OCI-LY1 (cell line): ENCODE results near the gene HTT.

Source experiments
- H2AFZ ChIP-seq: fragments of 200-600 bp; sonication (generic), shearing (Covaris generic); 2 replicates; pipeline ENCODE4 v1.6.0; 2014; ENCODE audit warnings: antibody characterized with exemption, mild to moderate bottlenecking, low read length
- H3F3A ChIP-seq: fragments of 200-600 bp; sonication (generic), shearing (Covaris generic); 2 replicates; pipeline ENCODE4 v1.6.0; 2014; ENCODE audit warnings: mild to moderate bottlenecking, antibody characterized with exemption, low read length, moderate library complexity; ENCODE audit not compliant: insufficient read depth
- H3K27ac ChIP-seq: fragments of 200-600 bp; sonication (generic); 2 replicates; pipeline ENCODE4 v1.5.1; 2014; ENCODE audit warnings: low read length, mixed run types, mild to moderate bottlenecking, low read depth; ENCODE audit not compliant: poor library complexity, severe bottlenecking
- H3K27me3 ChIP-seq: fragments of 200-600 bp; sonication (generic); 2 replicates; pipeline ENCODE4 v1.6.0; 2014; ENCODE audit warnings: antibody characterized with exemption, mild to moderate bottlenecking, low read length, moderate library complexity; ENCODE audit not compliant: insufficient read depth
- H3K36me3 ChIP-seq: fragments of 200-600 bp; sonication (generic); 2 replicates; pipeline ENCODE4 v1.6.1; 2014; ENCODE audit warnings: mild to moderate bottlenecking, antibody characterized with exemption, low read length, moderate library complexity, mixed read lengths; ENCODE audit not compliant: insufficient read depth
- H3K4me1 ChIP-seq: fragments of 200-600 bp; sonication (generic); 2 replicates; pipeline ENCODE4 v1.5.1; 2014; ENCODE audit warnings: mild to moderate bottlenecking, low read length, moderate library complexity; ENCODE audit not compliant: insufficient read depth, severe bottlenecking
- H3K4me2 ChIP-seq: fragments of 200-600 bp; sonication (generic), shearing (Covaris generic); 2 replicates; pipeline ENCODE4 v1.6.1; 2014; ENCODE audit warnings: low read length
- H3K4me3 ChIP-seq: fragments of 200-600 bp; sonication (generic); 2 replicates; pipeline ENCODE4 v1.5.1; 2014; ENCODE audit warnings: low read length, low read depth, mild to moderate bottlenecking, mixed read lengths; ENCODE audit not compliant: poor library complexity, severe bottlenecking
- H3K79me2 ChIP-seq: fragments of 200-600 bp; shearing (Covaris generic); 2 replicates; pipeline ENCODE4 v1.6.1; 2016; ENCODE audit warnings: mixed run types, low read length, mixed read lengths; ENCODE audit not compliant: insufficient read depth
- H3K9ac ChIP-seq: fragments of 200-600 bp; sonication (generic), shearing (Covaris generic); 2 replicates; pipeline ENCODE4 v1.6.1; 2014; ENCODE audit warnings: mild to moderate bottlenecking, low read length, mixed read lengths
- H3K9me2 ChIP-seq: fragments of 200-600 bp; sonication (generic), shearing (Covaris generic); 2 replicates; pipeline ENCODE4 v1.6.1; 2014; ENCODE audit warnings: low read depth, mild to moderate bottlenecking, low read length, mixed read lengths
- H3K9me3 ChIP-seq: fragments of 200-600 bp; shearing (Covaris generic); 2 replicates; pipeline ENCODE4 v1.6.1; 2014; ENCODE audit warnings: low read length, mixed read lengths
- H4K20me1 ChIP-seq: fragments of 200-600 bp; sonication (generic), shearing (Covaris generic); 2 replicates; pipeline ENCODE4 v1.6.0; 2016; ENCODE audit warnings: mild to moderate bottlenecking, low read length; ENCODE audit not compliant: insufficient read depth
- CTCF ChIP-seq: fragments of 200-600 bp; sonication (generic), shearing (Covaris generic); IDR thresholded peaks from 2 replicates; pipeline ENCODE4 v1.5.1; 2017; ENCODE audit warnings: mild to moderate bottlenecking, antibody characterized with exemption, low read length, moderate library complexity, mixed read lengths
- EZH2 ChIP-seq: fragments of 200-600 bp; sonication (generic), shearing (Covaris generic); IDR thresholded peaks from 2 replicates; pipeline ENCODE4 v1.8.0; 2017; ENCODE audit warnings: borderline replicate concordance, mixed run types, mild to moderate bottlenecking, antibody characterized with exemption, low read length, moderate library complexity, mixed read lengths

HTT gene

DNA sequence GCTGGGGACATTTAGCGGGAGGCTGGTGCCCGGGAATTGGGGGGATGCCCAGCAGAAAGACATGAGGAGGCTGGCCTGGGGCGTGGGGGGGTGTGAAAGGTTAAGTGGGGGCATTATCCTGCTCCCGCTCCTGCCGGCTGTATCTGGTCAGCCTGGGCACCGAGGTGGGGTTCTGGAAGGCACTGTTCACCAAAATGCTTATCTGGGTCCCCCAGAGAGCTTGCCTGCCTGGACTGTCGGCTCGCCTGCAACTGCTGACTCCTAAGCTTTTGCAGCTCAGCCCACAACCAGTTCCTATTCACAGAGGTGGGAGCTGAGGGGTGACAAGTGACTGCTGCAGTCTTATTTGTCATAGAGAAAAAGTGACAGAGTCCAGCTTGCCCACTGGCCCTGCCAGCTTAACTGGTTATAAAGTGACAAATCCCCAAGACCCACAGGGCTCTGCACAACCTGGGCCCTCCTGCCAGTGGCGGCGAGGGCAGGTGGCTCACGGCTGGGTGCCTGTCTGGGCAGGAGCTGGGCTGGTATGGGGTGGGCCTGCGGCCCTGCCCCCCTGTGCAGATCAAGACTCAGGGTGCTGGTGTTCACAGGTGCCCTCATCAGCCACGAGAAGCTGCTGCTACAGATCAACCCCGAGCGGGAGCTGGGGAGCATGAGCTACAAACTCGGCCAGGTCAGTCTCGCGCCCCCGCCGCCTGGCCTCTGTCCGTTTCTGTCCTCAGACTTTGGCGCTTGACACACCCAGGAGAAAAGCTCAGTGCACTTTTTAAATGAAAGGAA, 150.8 kb downstream of the HTT start:
- Histone ChIP-seq H3K9ac (no peak overlapping the region), H3K27me3 (no peaks in the 10 kb centered on the region), H3K36me3 (peaks cover 25% of the 10 kb centered on the region), H3K4me2 (no peak overlapping the region), H4K20me1 (no peaks in the 10 kb centered on the region), H3K4me3 (no peak overlapping the region), H2AFZ (no peak overlapping the region), H3K27ac (no peak overlapping the region), H3K4me1 (no peaks in the 10 kb centered on the region), H3K9me2 (no peaks in the 10 kb centered on the region), H3K9me3 (no peaks in the 10 kb centered on the region), H3K79me2 (no peaks in the 10 kb centered on the region), H3F3A (no peaks in the 10 kb centered on the region)
- TF ChIP-seq CTCF (no peak), EZH2 (no peak)

DNA sequence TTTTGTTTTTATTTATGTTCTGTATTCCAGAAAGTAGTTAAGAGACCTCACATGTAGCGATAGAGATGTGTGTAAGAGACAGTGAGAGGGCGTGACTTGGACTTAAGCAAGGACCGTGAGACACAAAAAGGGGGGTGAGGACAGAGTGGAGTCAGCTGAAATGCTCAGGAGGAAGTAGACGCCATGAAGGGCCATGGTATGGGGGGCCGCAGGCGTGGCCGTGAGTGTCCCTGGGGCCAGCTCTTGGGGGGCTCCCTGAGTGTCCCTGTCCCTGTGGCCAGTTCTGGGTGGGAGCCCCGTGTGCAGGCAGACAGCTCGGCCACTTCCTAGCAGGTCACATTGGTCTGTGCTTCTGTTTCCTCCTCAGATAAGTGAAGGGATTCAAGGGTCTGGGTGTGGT, 151.5 kb downstream of the HTT start:
- no peak overlapping the region for H2AFZ ChIP-seq
- no peak overlapping the region for H3K9ac ChIP-seq
- TF ChIP-seq EZH2 (no peak), CTCF (no peak)
- H3K4me1 ChIP-seq: no peaks in the 10 kb centered on the region
- H3K9me2 ChIP-seq: no peaks in the 10 kb centered on the region
- no peak overlapping the region for H3K4me3 ChIP-seq
- no peaks in the 10 kb centered on the region for H3K79me2 ChIP-seq
- H3K36me3 ChIP-seq: peaks cover 30% of the 10 kb centered on the region
- H4K20me1 ChIP-seq: no peaks in the 10 kb centered on the region
- no peaks in the 10 kb centered on the region for H3K9me3 ChIP-seq
- no peaks in the 10 kb centered on the region for H3F3A ChIP-seq
- no peak overlapping the region for H3K4me2 ChIP-seq
- no peak overlapping the region for H3K27ac ChIP-seq
- no peaks in the 10 kb centered on the region for H3K27me3 ChIP-seq

GRCh38 chr4:3226467-3226866, 152.0 kb downstream of the HTT start:
- no peak overlapping the region for H3K4me2 ChIP-seq
- H3K9me3 ChIP-seq: no peaks in the 10 kb centered on the region
- H3F3A ChIP-seq: no peaks in the 10 kb centered on the region
- no peaks in the 10 kb centered on the region for H3K4me1 ChIP-seq
- H4K20me1 ChIP-seq: no peaks in the 10 kb centered on the region
- H3K27ac ChIP-seq: no peak overlapping the region
- no peaks in the 10 kb centered on the region for H3K79me2 ChIP-seq
- H3K4me3 ChIP-seq: no peak overlapping the region
- no peaks in the 10 kb centered on the region for H3K9me2 ChIP-seq
- no peak overlapping the region for H3K9ac ChIP-seq
- no peak for TF ChIP-seq CTCF
- TF ChIP-seq EZH2: no peak
- peaks cover 32% of the 10 kb centered on the region for H3K36me3 ChIP-seq
- no peaks in the 10 kb centered on the region for H3K27me3 ChIP-seq
- no peak overlapping the region for H2AFZ ChIP-seq
